Brain microvascular endothelial cell (primary cell): ENCODE data around the gene SEMA3F.

ENCODE experiments used
- DNase-seq: peaks from one replicate; pipeline ENCODE4 v3.0.0-alpha.2; 2020
- H3K27ac ChIP-seq: fragments of 250-450 bp; sonication (Bioruptor Pico); 2 replicates; pipeline ENCODE4 v1.5.1; 2020; ENCODE audit warnings: mild to moderate bottlenecking, moderate library complexity
- H3K27me3 ChIP-seq: fragments of 250-450 bp; sonication (Bioruptor Pico); replicated peaks from 2 replicates; pipeline ENCODE4 v1.5.1; 2020; ENCODE audit warnings: mild to moderate bottlenecking
- H3K36me3 ChIP-seq: fragments of 250-450 bp; sonication (Bioruptor Pico); replicated peaks from 2 replicates; pipeline ENCODE4 v1.5.1; 2020; ENCODE audit warnings: mild to moderate bottlenecking
- H3K4me3 ChIP-seq: 2 replicates; pipeline ENCODE4 v1.5.1; 2011; ENCODE audit warnings: low read depth, mild to moderate bottlenecking, control low read depth, low read length, moderate library complexity
- CTCF ChIP-seq: IDR thresholded peaks from 2 replicates; pipeline ENCODE4 v1.5.1; 2011; ENCODE audit warnings: low read depth, mild to moderate bottlenecking, moderate library complexity, low read length, control low read depth, inconsistent platforms; ENCODE audit errors: missing control alignments
- in situ Hi-C: cut with HindIII; loops from 2 replicates; pipeline ENCODE4 v1.10.0; 2017; ENCODE audit warnings: low sequenced_read_pairs, low pct_ligation_motif_present

SEMA3F gene

DNA sequence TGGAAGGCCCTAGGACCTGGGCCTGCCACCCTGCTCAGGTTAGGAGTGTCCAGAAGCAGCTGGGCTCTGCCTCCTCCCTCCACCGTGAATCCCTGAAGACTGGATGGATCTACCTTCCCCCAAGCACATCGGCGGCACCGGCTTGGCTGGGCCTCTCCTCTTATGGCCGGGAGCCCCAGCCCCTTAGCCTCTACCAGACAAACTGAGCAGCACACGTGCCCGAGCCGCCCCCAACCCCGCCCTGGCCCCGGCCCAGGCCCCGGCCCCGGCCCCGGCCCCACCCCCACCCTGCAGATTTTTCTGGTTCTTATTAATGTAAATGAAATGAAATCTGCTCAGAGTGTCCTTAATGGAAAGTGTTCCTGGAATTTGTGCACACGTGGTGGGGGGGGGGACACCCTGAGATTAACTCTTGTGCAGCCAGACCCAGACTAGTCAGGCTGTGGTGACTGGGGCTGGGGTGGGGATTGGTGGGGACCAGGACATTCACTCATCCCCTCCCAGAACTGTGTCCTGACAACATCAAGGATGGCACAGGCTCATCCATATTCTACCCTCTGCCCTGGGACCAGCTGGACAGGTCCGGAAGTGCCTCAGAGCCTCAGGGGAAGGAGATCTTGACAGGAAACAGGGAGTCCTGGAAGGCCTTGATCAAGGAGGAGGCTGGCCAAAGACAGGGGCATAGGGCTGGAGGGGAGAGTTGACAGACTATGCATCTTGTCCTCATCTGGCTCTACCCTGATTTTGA, 30.9 kb upstream of the SEMA3F start:
- DNase-seq: no peak
- in situ Hi-C loops: no loop called here
- Histone ChIP-seq H3K36me3 (peaks cover 16% of the 10 kb centered on the region), H3K4me3 (no peak overlapping the region), H3K27me3 (no peaks in the 10 kb centered on the region), H3K27ac (no peak overlapping the region)
- no peak for TF ChIP-seq CTCF

DNA sequence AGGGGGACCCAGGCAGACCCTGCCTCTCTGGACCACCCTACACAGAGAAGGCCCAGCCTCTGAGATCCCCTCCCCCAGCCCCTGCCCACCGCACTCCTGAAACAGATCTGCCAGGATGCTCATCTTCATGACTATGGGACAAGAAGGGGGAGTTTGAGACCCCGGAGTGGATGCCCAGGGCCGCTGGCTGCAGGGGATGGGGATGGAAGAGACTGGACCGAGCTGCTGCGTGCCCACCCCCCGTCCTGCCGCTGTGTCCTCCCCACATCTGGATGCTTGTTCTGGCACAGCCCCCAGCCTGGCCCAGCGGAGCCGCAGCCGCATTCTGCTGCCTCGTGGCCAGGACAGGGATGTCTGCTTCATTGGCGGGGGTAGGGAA, 30.3 kb upstream of the SEMA3F start:
- Histone ChIP-seq H3K36me3 (peaks cover 12% of the 10 kb centered on the region), H3K27ac (no peak overlapping the region), H3K27me3 (no peaks in the 10 kb centered on the region), H3K4me3 (no peak overlapping the region)
- in situ Hi-C loops: no loop called here
- DNase-seq: no peak
- TF ChIP-seq CTCF: no peak

- Histone ChIP-seq H3K4me3 (no peak overlapping the region), H3K27me3 (no peaks in the 10 kb centered on the region), H3K27ac (no peak overlapping the region), H3K36me3 (peaks cover 7% of the 10 kb centered on the region)
- in situ Hi-C loops: no loop called here
- TF ChIP-seq CTCF: no peak
- no peak for DNase-seq
Observed at GRCh38 chr3:50125541-50126286, 29.4 kb upstream of the SEMA3F start.

DNA sequence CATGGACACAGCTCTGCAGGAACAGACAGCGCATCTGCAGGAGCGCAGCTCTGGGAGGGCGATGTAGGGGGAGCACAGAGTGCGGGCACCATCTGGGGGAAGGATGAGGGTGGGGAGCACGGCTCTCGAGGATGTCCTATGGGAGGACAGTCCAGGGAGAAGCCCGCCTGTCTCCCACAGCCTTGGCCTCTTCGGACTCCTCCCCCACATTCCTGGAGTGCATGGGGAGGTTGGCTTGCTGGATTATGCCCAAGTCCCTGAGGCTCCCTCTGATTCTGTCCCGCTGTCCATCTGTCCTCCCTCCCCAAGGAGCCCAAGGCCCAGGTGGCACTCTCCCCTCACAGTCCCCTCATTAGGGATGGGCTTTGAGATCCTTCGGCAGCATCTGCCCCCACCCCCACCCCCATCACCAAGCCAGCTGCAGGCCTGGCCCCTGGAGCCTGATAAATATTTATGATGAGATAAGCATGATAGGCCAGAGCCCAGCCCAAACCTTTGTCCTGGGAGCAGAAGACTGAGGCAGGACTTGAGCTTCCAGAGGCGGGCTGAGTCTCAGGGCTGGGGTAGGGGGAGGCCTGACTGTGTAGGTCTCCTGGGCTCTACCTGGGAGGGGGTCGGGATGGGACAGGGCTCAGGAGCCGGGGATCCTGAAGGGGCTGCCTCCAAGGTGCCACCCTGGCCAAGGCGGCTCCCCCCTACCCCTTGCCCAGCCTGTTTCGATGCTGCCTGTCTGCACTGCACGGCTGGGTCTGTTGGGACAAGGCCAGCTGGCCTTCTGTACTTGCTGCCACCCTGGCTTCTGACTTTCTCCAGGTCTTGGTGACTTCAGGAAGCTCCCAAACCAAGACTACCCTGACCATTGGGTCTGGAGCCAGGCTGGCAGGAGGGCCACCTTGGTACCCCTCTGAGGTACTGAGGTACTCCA, 28.6 kb upstream of the SEMA3F start:
- TF ChIP-seq CTCF: no peak
- no peak for DNase-seq
- Histone ChIP-seq H3K27ac (no peak overlapping the region), H3K27me3 (no peaks in the 10 kb centered on the region), H3K36me3 (no peaks in the 10 kb centered on the region), H3K4me3 (no peak overlapping the region)
- in situ Hi-C loops: no loop called here

GRCh38 chr3:50127251-50127691, 27.9 kb upstream of the SEMA3F start:
- H3K27me3 ChIP-seq: no peaks in the 10 kb centered on the region
- no peak overlapping the region for H3K27ac ChIP-seq
- H3K36me3 ChIP-seq: no peaks in the 10 kb centered on the region
- in situ Hi-C loops: no loop called here
- no peak for DNase-seq
- no peak for TF ChIP-seq CTCF
- H3K4me3 ChIP-seq: no peak overlapping the region
